Peyer's patch (tissue), 4 donors: ENCODE results near the gene IGSF5.

ENCODE experiments used
- POLR2A ChIP-seq, 2 donors: fragments of 450-650 bp; IDR thresholded peaks; one replicate each; pipeline ENCODE4 v1.5.1; 2017; ENCODE audit warnings: antibody characterized with exemption in 2 of 2, mild to moderate bottlenecking in 2 of 2, moderate library complexity in 2 of 2
- TF ChIP-seq, protein P1 (sequence below), 6 experiments: fragments of 450-650 bp in 4 of 6; fragments of 200-600 bp in 2 of 6; sonication (generic) in 1 of 6; IDR thresholded peaks; one replicate each; pipeline ENCODE4 v1.5.1; 2017 to 2019; ENCODE audit warnings: antibody characterized with exemption in 6 of 6, mild to moderate bottlenecking in 3 of 6, moderate library complexity in 1 of 6

GRCh38 chr21:39736716-39737115 lies 8.3 kb upstream of the IGSF5 start:
- TF ChIP-seq, protein P1, sequence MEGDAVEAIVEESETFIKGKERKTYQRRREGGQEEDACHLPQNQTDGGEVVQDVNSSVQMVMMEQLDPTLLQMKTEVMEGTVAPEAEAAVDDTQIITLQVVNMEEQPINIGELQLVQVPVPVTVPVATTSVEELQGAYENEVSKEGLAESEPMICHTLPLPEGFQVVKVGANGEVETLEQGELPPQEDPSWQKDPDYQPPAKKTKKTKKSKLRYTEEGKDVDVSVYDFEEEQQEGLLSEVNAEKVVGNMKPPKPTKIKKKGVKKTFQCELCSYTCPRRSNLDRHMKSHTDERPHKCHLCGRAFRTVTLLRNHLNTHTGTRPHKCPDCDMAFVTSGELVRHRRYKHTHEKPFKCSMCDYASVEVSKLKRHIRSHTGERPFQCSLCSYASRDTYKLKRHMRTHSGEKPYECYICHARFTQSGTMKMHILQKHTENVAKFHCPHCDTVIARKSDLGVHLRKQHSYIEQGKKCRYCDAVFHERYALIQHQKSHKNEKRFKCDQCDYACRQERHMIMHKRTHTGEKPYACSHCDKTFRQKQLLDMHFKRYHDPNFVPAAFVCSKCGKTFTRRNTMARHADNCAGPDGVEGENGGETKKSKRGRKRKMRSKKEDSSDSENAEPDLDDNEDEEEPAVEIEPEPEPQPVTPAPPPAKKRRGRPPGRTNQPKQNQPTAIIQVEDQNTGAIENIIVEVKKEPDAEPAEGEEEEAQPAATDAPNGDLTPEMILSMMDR (IDR thresholded peaks at IDR 0.05) = no peak
- no peak for TF ChIP-seq POLR2A (IDR thresholded peaks at IDR 0.05)
